Stimulated activated CD4-positive, alpha-beta T cell treated with anti-CD3 and anti-CD28 coated beads, Interleukin-2, amount 100 ng/mL, for 24 hours (primary cell): Measurements from ENCODE around the gene PIK3AP1.
"Not testable (repeated sequence)": the region's sequence is repeated elsewhere in the genome, so short reads cannot be mapped to it uniquely, and the experiment has no call there.

Experiments
- DNase-seq, 2 donors: peaks; one replicate each; pipeline ENCODE4 v3.0.0-alpha.2; 2020

PIK3AP1 gene

GRCh38 chr10:96696845-96697425, 23.4 kb downstream of the PIK3AP1 start:
- DNase-seq: no peak

DNA sequence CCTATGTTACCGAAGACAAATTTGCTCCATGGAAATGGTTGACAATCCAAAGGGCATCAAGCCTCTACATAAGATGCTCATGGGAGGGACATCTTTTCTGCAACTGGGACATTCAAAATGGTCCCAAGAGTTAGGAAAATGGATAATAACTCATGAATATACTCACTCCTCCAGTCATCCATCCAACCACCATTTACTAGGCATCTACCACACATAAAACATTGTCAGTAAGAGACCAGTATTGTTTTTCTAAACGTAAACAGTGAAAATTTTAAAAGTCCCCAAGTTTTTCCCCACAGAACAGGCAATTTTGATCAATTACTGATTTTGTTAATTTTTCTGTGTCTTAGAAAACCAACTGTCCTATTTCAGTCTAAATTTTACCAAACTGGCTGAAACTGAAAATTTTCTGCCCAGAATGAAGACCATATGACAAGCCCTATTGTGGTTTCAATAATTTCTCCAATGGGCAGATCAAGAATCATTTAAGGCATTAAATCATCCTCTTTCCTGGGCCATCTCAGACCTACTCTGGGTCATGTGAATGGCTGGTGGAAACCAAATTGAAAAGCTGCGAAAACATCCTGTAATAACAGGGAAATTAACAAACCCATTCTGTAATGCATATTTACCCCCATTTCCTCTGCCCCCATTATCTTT, 24.2 kb downstream of the PIK3AP1 start:
- DNase-seq: no peak

DNA sequence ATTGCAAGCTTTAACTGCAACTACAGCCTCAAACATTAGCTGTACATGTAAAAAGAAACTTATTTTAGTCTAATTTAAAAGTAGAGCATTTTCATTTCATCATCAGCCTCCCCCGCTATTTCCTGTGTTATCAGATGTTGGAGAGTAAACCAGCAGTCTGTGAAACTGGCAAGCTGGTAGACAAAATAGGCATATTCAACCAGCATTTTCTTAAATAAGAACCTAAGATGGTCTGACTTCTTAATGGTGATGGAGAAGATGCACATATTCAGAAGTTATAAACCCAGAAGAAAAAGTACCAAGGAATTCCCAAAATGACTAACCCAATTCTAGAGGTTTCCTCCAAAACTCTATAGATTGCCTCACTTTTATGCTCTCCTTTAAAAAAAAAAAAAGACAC, 24.9 kb downstream of the PIK3AP1 start:
- DNase-seq: no peak

- no peak for DNase-seq
Observed at GRCh38 chr10:96693431-96693830, 26.9 kb downstream of the PIK3AP1 start.

DNA sequence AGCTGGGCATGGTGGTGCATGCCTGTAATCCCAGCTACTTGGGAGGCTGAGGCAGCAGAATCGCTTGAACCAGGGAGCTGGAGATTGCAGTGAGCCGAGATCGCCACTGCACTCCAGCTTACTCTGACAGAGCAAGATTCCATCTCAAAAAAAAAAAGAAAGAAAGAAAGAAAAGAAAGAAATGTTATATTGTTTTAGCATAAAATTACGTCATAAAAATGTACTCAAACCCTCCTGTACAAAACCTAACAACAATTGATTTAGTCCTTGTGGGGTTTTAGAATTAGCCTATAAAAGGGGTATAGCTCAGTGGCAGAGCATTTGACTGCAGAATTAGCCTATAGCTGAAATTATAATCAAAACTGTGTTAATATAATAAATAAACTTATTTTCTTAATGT, 27.9 kb downstream of the PIK3AP1 start:
- no peak for DNase-seq

- no peak for DNase-seq
Observed at GRCh38 chr10:96691761-96692160, 28.6 kb downstream of the PIK3AP1 start.

- DNase-seq: no peak
Observed at GRCh38 chr10:96690755-96691730, 29.3 kb downstream of the PIK3AP1 start.

DNA sequence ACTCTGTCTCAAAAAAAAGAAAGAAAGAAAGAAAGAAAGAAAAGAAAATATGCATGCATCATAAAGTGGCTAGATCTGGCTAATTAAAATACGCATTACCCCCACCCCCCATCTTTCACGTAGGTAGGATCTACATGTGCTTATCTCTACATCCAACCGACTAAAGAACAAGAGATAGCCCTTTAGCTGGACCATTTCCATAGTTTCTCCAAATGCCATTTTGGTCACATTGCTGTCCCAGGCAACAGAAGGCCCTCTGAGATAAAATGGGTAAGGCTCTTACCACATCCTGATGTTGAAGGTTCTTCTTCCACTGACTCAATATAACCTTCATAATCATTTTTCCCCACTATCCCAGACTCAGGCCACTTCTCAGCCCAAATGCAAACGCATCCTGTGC, 31.5 kb downstream of the PIK3AP1 start:
- no peak for DNase-seq

DNA sequence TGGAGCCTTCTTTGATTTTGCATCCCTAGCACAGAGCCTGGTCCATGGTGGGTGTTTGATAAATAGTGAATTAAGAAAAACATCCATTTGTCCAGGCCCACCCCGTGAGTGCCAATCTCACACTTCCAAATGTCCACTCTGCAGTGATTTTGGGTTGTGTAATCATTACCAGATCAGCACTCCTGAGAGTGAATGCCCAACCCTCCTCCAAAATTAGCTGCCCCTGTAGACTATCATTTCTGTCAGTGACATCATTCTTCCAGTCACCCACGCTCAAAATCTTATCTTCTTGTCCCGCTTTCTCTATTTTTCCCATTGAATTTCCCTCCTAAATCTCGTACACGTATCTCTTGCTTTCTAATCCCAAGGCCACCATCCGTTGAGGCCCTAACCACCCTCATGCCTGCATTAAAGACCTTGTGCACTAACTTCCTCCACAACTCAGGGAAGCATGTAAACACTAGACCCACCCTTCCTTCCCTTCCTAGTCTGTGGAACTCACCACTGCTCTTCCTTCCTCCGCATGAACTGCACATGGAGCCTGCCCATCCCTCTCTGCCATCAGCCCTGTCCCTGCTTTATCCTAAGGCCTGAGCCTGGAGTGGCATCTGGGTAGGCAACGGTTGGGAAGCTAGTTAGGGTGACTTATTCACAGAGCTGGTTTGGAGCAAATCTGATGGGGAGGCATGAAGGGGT, 32.8 kb downstream of the PIK3AP1 start:
- DNase-seq: no peak

DNA sequence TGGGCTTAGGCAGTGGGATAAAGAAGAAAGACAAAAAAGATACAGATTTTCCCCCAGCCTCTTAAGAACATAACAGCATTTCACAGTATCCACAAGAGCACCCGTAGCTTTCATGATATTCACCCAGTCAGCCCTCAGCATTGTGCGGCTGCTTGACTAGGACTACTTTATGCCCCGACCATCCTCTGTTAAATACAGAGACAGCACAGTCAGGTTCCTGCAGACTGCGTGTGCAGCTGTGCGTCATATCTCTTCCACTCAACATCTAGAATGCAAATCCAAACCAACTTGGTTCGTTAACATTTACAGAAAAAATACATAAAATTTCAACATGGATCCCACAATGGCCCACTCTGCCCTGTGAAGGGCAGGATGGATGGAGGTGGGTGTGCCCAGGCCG, 33.8 kb downstream of the PIK3AP1 start:
- no peak for DNase-seq

- no peak for DNase-seq
Observed at GRCh38 chr10:96685306-96685705, 35.0 kb downstream of the PIK3AP1 start.

- DNase-seq: no peak
Observed at GRCh38 chr10:96684826-96685225, 35.5 kb downstream of the PIK3AP1 start.

GRCh38 chr10:96683710-96684109, 36.6 kb downstream of the PIK3AP1 start:
- no peak for DNase-seq

DNA sequence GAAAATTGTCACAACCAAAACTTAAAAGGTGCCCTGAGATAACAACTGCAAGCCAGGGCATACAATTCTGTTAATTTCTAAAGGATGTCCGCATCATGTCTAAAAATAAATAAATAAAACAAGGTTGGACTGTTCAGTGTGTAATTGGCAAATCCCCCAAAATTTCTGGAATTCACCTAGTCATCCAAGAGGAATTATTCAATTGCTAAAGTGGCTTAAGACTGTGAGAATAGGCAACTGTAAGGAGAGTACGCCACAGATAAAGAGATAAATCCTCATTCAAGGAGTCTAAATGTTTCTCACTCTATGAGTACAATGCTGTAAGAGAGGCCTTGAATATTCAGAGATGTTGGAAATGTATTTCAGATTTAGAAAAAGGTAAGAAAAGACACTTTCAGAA, 37.2 kb downstream of the PIK3AP1 start:
- no peak for DNase-seq

- DNase-seq: no peak
Observed at GRCh38 chr10:96681524-96681923, 38.8 kb downstream of the PIK3AP1 start.

GRCh38 chr10:96680463-96680862, 39.9 kb downstream of the PIK3AP1 start:
- DNase-seq: not testable (repeated sequence)

GRCh38 chr10:96678725-96679124, 41.6 kb downstream of the PIK3AP1 start:
- no peak for DNase-seq

DNA sequence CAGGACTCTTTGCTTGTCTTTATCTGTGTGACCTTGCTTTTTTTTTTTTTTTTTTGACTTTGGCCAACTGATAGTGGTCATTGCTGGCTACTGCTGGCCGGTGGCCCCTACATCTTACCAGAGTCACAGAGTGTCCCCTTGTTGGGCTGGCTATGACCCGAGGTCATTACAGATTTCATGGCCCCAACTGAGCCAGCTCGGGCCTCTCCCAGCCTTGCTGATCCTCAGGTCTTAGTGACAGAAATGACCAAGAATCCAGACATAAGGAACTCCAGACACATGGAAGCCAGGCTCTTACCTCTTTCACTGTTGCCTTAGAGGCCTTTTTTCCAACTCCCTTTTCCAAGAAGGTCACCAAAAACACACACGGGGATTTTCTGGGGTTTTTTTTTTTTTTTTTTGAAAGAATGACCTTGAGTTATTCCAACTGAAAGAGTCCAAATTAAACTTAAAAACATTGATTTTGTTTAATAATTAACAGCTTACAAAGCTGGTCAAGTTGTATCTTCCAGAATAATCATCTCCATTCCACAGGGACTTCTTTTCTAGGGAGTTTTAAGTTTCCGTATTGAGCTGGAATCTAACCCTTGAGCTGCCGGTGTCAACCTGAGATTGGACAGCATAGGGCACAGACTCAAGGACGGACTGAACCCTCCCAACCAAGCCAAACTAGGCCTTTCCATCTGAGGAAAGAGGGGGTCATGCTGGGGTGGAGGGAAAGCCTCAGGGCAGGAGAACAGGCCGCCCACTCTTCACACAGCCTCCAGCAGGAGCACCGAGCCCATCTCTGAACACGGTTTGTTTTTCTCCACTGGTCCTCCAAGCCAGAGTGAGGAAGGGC, 43.8 kb downstream of the PIK3AP1 start:
- DNase-seq: no peak

DNA sequence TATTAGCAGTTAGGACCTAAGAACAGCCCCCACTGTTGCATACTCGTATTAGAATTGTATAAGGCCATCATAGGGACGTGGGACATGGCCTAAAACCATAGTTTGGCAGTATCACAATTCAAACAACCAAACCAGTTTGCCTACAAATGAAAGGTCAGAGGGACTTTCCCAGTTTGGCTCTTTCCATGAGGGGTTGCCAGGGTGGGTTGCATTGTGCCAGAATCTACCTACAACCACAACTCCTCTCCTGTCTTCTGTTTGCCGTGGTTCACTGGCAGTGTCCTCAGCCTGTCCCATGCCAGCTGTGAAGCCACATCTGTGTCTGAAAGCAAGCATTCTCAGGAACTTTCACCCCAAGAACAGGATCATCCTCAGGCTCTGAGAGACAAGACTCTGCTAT, 44.5 kb downstream of the PIK3AP1 start:
- no peak for DNase-seq

- DNase-seq: no peak
Observed at GRCh38 chr10:96673318-96674099, 46.8 kb downstream of the PIK3AP1 start.

DNA sequence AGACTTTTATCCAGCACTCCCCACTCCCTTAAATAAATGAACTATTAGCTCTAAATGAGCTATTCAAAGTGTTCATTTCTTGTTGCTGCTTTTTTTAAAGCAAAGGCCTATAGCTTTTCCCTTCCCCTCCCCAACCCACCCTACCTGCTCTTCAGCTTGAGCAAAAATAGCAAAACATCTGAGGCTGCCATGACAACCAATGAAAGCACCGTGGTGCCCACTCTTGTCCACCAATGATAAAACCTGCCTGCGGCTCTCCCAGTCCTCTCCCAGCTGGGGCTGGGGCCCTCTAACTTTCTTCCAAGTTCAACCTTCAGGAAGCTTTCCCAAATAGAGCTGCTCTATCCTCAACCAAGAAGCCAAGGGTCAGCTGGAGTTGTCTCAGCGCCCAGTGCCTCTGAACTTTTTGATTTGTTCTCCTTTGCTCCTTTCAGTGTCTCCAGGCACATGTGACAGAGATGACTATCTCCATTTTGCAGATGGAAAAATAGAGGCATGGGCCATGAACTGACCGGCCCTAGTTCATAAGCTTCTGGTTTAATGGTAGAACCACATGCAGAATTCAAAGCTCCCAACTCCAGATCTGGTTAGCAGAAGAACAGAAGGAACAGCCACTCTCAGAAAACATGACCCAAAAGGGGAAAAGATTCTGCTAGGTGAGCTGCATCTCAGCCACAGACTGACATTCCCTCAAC, 47.7 kb downstream of the PIK3AP1 start:
- no peak for DNase-seq
